Measurements from ENCODE around the gene MRPL50. TPM values are rescaled to one million over a fixed set of nuclear protein-coding genes. Genes with fewer than 3 reads are reported as not detected.
"Not testable (repeated sequence)": the region's sequence is repeated elsewhere in the genome, so short reads cannot be mapped to it uniquely, and the experiment has no call there.

The MRPL50 gene
- total RNA-seq, 2 donors from 2014 or later: 15.0 to 19.9 TPM

- DNase-seq; ATAC-seq; intact Hi-C loops (cut with DNase I): not testable (repeated sequence)
Measured at GRCh38 chr9:101384873-101385536, 13.4 kb downstream of the MRPL50 start, which contains the start of gene BAAT. Gene BAAT, minus strand, starts transcription at chr9:101385006. Its CDS starts 13,602 bp downstream, at chr9:101371404.

DNA sequence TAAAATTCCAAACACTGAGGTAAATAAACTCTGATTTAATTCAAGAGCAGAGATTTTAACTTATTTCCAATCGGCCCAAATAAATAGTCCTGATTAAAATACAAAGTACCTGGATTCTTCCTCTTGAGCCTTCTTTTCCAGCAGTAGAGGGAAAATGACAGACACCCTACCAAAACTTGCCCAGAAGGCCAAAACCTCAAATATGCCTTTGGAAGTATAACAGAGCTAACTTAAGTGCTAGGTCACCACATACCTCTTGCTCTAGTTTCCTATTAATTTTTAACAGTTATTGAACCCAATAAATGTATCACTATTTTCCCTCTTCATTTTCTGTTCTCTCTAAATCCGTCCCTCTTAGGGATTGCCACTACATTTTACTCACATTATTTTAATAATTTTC, 15.1 kb downstream of the MRPL50 start:
- DNase-seq: no peak
- intact Hi-C loops (cut with DNase I): no loop called here
- no peak for ATAC-seq

GRCh38 chr9:101381833-101382342, 16.5 kb downstream of the MRPL50 start:
- DNase-seq (no peak), ATAC-seq (no peak)
- intact Hi-C loops (cut with DNase I): no loop called here

DNA sequence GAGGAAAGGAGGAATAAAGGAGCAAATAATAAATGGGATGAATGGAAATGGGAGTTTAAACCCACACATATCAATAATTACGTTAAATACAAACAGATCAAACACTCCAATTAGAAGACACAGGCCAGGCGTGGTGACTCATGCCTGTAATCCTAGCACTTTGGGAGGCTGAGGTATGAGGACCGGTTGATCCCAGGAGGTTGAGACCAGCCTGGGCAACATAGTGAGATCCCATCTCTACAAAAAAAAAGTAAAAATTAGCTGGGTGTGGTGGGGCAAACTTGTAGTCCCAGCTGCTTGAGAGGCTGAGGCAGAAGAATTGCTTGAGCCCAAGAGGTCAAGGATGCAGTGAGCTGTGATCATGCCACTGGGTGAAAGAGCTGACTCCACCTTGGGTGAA, 17.3 kb downstream of the MRPL50 start:
- ATAC-seq (no peak), DNase-seq (no peak)
- intact Hi-C loops (cut with DNase I): no loop called here

- DNase-seq (no peak), ATAC-seq (no peak)
- intact Hi-C loops (cut with DNase I): no loop called here
Measured at GRCh38 chr9:101380295-101380694, 18.1 kb downstream of the MRPL50 start.

GRCh38 chr9:101376111-101376848, 22.1 kb downstream of the MRPL50 start:
- intact Hi-C loops (cut with DNase I): no loop called here

GRCh38 chr9:101375546-101375945, 22.9 kb downstream of the MRPL50 start:
- DNase-seq (no peak), ATAC-seq (no peak)
- intact Hi-C loops (cut with DNase I): no loop called here

More at GRCh38 chr9:101376111-101376848, 22.1 kb downstream of the MRPL50 start:
- ATAC-seq (no peak), DNase-seq (no peak)

GRCh38 chr9:101372327-101373118, 25.9 kb downstream of the MRPL50 start:
- intact Hi-C loops (cut with DNase I): no loop called here
- ATAC-seq (no peak), DNase-seq (no peak)

GRCh38 chr9:101371813-101372212, 26.6 kb downstream of the MRPL50 start:
- DNase-seq (no peak), ATAC-seq (no peak)
- intact Hi-C loops (cut with DNase I): no loop called here

GRCh38 chr9:101369884-101370531, 28.4 kb downstream of the MRPL50 start:
- ATAC-seq: no peak
- DNase-seq: no peak
- intact Hi-C loops (cut with DNase I): no loop called here

GRCh38 chr9:101369286-101369685, 29.1 kb downstream of the MRPL50 start:
- ATAC-seq (no peak), DNase-seq (no peak)
- intact Hi-C loops (cut with DNase I): no loop called here

GRCh38 chr9:101367323-101367722, 31.1 kb downstream of the MRPL50 start:
- intact Hi-C loops (cut with DNase I): no loop called here
- no peak for DNase-seq
- ATAC-seq: no peak

GRCh38 chr9:101366038-101366756, 32.2 kb downstream of the MRPL50 start:
- intact Hi-C loops (cut with DNase I): no loop called here
- DNase-seq (no peak), ATAC-seq (no peak)

- ATAC-seq (no peak), DNase-seq (no peak)
- intact Hi-C loops (cut with DNase I): no loop called here
Measured at GRCh38 chr9:101365181-101365580, 33.2 kb downstream of the MRPL50 start.

DNA sequence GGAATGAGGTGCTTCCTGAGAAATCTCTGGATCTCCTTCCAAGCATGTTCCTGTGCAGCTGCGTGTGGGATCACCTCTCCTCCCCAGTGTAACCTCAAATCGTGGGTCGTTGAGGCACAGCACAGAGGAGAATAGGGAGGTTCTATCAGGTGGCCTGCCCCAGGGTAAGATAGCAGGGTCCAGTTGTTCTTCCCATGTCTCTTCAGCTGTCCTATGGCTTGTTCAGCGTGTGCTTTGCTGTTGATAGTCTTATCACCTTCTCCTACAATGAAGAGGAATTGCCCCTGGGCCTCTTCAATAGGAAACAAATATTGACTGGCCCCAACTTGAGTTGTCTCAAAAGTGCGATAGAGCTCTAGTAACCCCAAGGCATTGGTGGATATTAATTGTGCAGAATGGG, 36.0 kb downstream of the MRPL50 start:
- intact Hi-C loops (cut with DNase I): no loop called here
- DNase-seq: no peak
- no peak for ATAC-seq

DNA sequence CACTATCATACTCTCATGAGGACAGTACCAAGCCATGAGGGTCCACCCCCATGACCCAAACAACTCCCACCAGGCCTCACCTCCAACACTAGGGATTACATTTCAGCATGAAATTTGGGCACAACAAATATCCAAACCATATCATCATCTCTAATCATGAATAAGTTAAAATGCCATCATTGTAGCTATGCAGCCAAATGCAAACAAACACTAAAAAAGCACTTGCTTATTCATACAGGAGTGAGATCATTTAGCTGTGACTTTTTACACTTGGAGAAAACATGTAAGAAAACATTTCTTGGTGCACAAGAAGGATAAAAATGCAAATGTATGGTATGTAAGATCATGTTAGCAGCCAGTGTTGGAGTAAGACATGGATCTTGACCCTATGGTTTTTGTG, 37.8 kb downstream of the MRPL50 start:
- DNase-seq (no peak), ATAC-seq (no peak)
- intact Hi-C loops (cut with DNase I): no loop called here

GRCh38 chr9:101359679-101360078, 38.7 kb downstream of the MRPL50 start:
- intact Hi-C loops (cut with DNase I): no loop called here
- no peak for DNase-seq
- no peak for ATAC-seq

DNA sequence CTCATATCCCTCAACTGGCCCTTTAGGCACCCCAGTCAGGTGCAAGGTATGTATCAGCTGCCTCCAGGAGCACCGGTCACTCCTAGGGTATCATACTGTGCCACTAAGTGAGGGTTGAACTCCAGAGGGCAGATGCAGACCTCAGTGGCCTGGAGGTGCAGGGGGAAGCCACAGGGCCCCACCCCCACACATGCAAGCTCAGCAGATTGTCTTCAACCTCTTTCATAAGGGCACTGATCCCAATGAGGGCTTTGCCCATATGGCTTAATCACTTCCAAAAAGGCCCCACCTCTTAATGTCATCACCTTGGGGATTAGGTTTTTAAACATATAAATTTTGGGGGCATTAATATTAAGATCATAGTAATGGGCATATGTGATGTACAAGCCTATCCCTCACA, 41.8 kb downstream of the MRPL50 start:
- ATAC-seq (no peak), DNase-seq (no peak)
- intact Hi-C loops (cut with DNase I): no loop called here
